Prostate gland (tissue), 2 donors: Measurements from ENCODE around the gene ACSL1. TPM values are rescaled to one million over a fixed set of nuclear protein-coding genes. Genes with fewer than 3 reads are reported as not detected.

Source experiments
- DNase-seq: peaks from one replicate; pipeline ENCODE4 v3.0.0-alpha.2; 2019; ENCODE audit warnings: low spot score
- H3K27ac ChIP-seq, 2 donors: fragments of 200-600 bp; sonication (generic); 2 replicates each; pipeline ENCODE4 v1.5.1; 2017 to 2019
- H3K27me3 ChIP-seq: fragments of 200-600 bp; sonication (generic); replicated peaks from 2 replicates; pipeline ENCODE4 v1.5.1; 2019; ENCODE audit not compliant: insufficient read depth
- H3K36me3 ChIP-seq, 2 donors: fragments of 200-600 bp; sonication (generic); 1 replicate in 1 of 2; 2 replicates in 1 of 2; pipeline versions ENCODE4 v1.5.1 to v1.8.1; 2017 to 2019
- H3K4me1 ChIP-seq: fragments of 200-600 bp; sonication (generic); replicated peaks from 2 replicates; pipeline ENCODE4 v1.5.1; 2019
- H3K4me3 ChIP-seq, 2 donors: fragments of 200-600 bp; sonication (generic); 2 replicates each; pipeline ENCODE4 v1.5.1; 2017 to 2019
- H3K9me3 ChIP-seq: fragments of 200-600 bp; sonication (generic); 2 replicates; pipeline ENCODE4 v1.5.1; 2017
- CTCF ChIP-seq, 4 experiments: fragments of 200-600 bp in 2 of 4; fragments of 450-650 bp in 2 of 4; sonication (generic) in 2 of 4; IDR thresholded peaks; 1 replicate in 3 of 4; 2 replicates in 1 of 4; pipeline ENCODE4 v1.5.1; 2016 to 2019; ENCODE audit warnings: antibody characterized with exemption in 4 of 4, mild to moderate bottlenecking in 2 of 4, moderate library complexity in 2 of 4
- POLR2A ChIP-seq: fragments of 450-650 bp; IDR thresholded peaks from one replicate; pipeline ENCODE4 v1.6.1; 2016; ENCODE audit warnings: antibody characterized with exemption, mild to moderate bottlenecking
- POLR2AphosphoS5 ChIP-seq: sonication (generic); formaldehyde crosslinking; IDR thresholded peaks from one replicate; pipeline ENCODE4 v1.6.1; 2017; ENCODE audit warnings: antibody characterized with exemption
- whole genome bisulfite sequencing: methylation state at CpG from one replicate; pipeline ENCODE4 v1.1.5; 2018; 5-methylcytosine and 5-hydroxymethylcytosine counted together
- intact Hi-C: fragments of 100-400 bp; cut with DNase I; formaldehyde crosslinking; loops from one replicate; pipeline ENCODE4 v1.14.2; 2022
- total RNA-seq, 2 donors: library from RNA; depleted of rRNA; stranded (reverse); fragments of >200 nt; gene quantifications; one replicate each; pipeline ENCODE4 v1.1.0, GENCODE V29; 2016

The ACSL1 gene
- total RNA-seq, 2 donors from 2014 or later = 71.7 to 157 TPM

- Histone ChIP-seq H3K36me3 (no peaks in the 10 kb centered on the region), H3K27me3 (no peaks in the 10 kb centered on the region), H3K4me3 (no peak overlapping the region), H3K4me1 (no peaks in the 10 kb centered on the region), H3K27ac (no peak overlapping the region), H3K9me3 (no peaks in the 10 kb centered on the region)
- TF ChIP-seq POLR2AphosphoS5 = no peak
- TF ChIP-seq CTCF (IDR thresholded peaks at IDR 0.05) = no peak
- TF ChIP-seq POLR2A = no peak
- DNase-seq = no peak
- 70% methylated on average over 5 of the region's 5 CpGs for WGBS
- intact Hi-C loops = loop anchor here (5.0 kb wide), 2 partner anchors 83 to 193 kb away; partner anchors contain the start of genes CASP3 and PRIMPOL
Measured at GRCh38 chr4:184729946-184730345, 95.8 kb downstream of the ACSL1 start.

- no peak overlapping the region for H3K27ac ChIP-seq
- no peaks in the 10 kb centered on the region for H3K9me3 ChIP-seq
- no peak for DNase-seq
- H3K4me1 ChIP-seq = no peaks in the 10 kb centered on the region
- 72% methylated on average over 2 of the region's 2 CpGs for WGBS
- no peaks in the 10 kb centered on the region for H3K27me3 ChIP-seq
- intact Hi-C loops = no loop called here
- no peaks in the 10 kb centered on the region for H3K36me3 ChIP-seq
- no peak for TF ChIP-seq CTCF (IDR thresholded peaks at IDR 0.05)
- no peak for TF ChIP-seq POLR2A
- no peak for TF ChIP-seq POLR2AphosphoS5
- H3K4me3 ChIP-seq = no peak overlapping the region
Measured at GRCh38 chr4:184728858-184729257, 96.9 kb downstream of the ACSL1 start.

- DNase-seq = no peak
- no peaks in the 10 kb centered on the region for H3K9me3 ChIP-seq
- intact Hi-C loops = no loop called here
- no peaks in the 10 kb centered on the region for H3K27me3 ChIP-seq
- WGBS = 95% methylated on average over 3 of the region's 3 CpGs
- no peaks in the 10 kb centered on the region for H3K4me1 ChIP-seq
- H3K27ac ChIP-seq = no peak overlapping the region
- H3K36me3 ChIP-seq = no peaks in the 10 kb centered on the region
- TF ChIP-seq CTCF (IDR thresholded peaks at IDR 0.05) (no peak), POLR2AphosphoS5 (no peak)
- no peak overlapping the region for H3K4me3 ChIP-seq
Measured at GRCh38 chr4:184727430-184727829, 98.3 kb downstream of the ACSL1 start.

GRCh38 chr4:184722798-184723197, 103.0 kb downstream of the ACSL1 start:
- H3K9me3 ChIP-seq = no peaks in the 10 kb centered on the region
- no peak overlapping the region for H3K4me3 ChIP-seq
- TF ChIP-seq POLR2A = no peak
- TF ChIP-seq POLR2AphosphoS5 = no peak
- TF ChIP-seq CTCF (IDR thresholded peaks at IDR 0.05) = no peak
- H3K4me1 ChIP-seq = no peaks in the 10 kb centered on the region
- no peaks in the 10 kb centered on the region for H3K36me3 ChIP-seq
- no peaks in the 10 kb centered on the region for H3K27me3 ChIP-seq
- H3K27ac ChIP-seq = no peak overlapping the region
- WGBS = 32% methylated on average over 1 of the region's 1 CpG
- no peak for DNase-seq
- intact Hi-C loops = no loop called here

GRCh38 chr4:184721254-184721653, 104.5 kb downstream of the ACSL1 start:
- Histone ChIP-seq H3K27ac (no peak overlapping the region), H3K27me3 (no peaks in the 10 kb centered on the region), H3K4me3 (no peak overlapping the region), H3K4me1 (no peaks in the 10 kb centered on the region), H3K36me3 (no peaks in the 10 kb centered on the region), H3K9me3 (no peaks in the 10 kb centered on the region)
- TF ChIP-seq CTCF (IDR thresholded peaks at IDR 0.05) (no peak), POLR2AphosphoS5 (no peak), POLR2A (no peak)
- DNase-seq = no peak
- intact Hi-C loops = no loop called here
